GM18508 (cell line): ENCODE data around the gene WASF2.

Source experiments
- ATAC-seq: cut with Tn5 transposase; IDR thresholded peaks from one replicate; pipeline ENCODE4 v1.9.1; 2021; ENCODE audit warnings: moderate number of reproducible peaks; ENCODE audit not compliant: insufficient read depth, unreplicated experiment

The WASF2 gene

GRCh38 chr1:27364696-27365371 lies 125.1 kb downstream of the WASF2 start:
- no peak for ATAC-seq

GRCh38 chr1:27363766-27364695 lies 125.9 kb downstream of the WASF2 start:
- no peak for ATAC-seq

GRCh38 chr1:27361553-27361952 lies 128.4 kb downstream of the WASF2 start:
- no peak for ATAC-seq

- no peak for ATAC-seq
Measured at GRCh38 chr1:27361044-27361402, 128.9 kb downstream of the WASF2 start.

GRCh38 chr1:27360159-27361043 lies 129.6 kb downstream of the WASF2 start:
- ATAC-seq: no peak

- no peak for ATAC-seq
Measured at GRCh38 chr1:27359822-27360158, 130.2 kb downstream of the WASF2 start.

GRCh38 chr1:27358928-27359313 lies 131.0 kb downstream of the WASF2 start:
- no peak for ATAC-seq

GRCh38 chr1:27358038-27358927 lies 131.7 kb downstream of the WASF2 start:
- no peak for ATAC-seq

GRCh38 chr1:27357281-27358037 lies 132.5 kb downstream of the WASF2 start:
- no peak for ATAC-seq

- no peak for ATAC-seq
Measured at GRCh38 chr1:27356619-27357280, 133.2 kb downstream of the WASF2 start.

GRCh38 chr1:27356277-27356618 lies 133.7 kb downstream of the WASF2 start:
- no peak for ATAC-seq

GRCh38 chr1:27355683-27356082 lies 134.3 kb downstream of the WASF2 start:
- ATAC-seq: no peak
